GM21717 (cell line): Measurements from ENCODE around the gene ANKRD6.
"Not testable (repeated sequence)": the region's sequence is repeated elsewhere in the genome, so short reads cannot be mapped to it uniquely, and the experiment has no call there.

Experiments used
- ATAC-seq: cut with Tn5 transposase; IDR thresholded peaks from one replicate; pipeline ENCODE4 v1.9.1; 2021; ENCODE audit warnings: mild to moderate bottlenecking, moderate library complexity; ENCODE audit not compliant: unreplicated experiment

The ANKRD6 gene

GRCh38 chr6:89641581-89641980, 208.6 kb downstream of the ANKRD6 start:
- not testable (repeated sequence) for ATAC-seq

DNA sequence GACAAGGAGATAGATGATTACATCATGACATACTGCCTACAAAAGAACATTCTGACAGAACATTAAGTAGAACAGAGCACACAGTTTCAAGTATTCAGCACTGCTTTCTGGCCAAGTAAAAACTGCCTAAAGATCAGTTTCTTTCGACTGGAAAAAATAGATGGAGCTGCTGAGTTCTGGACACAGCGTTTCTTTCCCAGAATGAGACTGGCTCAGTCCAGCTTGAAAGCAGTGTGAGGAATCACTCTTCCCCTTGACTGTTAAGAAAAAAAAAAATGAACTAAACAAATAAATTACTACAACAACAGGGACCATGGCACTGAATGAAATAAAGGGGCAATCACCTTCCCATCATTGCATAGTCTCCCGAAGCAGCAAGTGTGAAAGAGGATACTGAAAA, 210.0 kb downstream of the ANKRD6 start:
- ATAC-seq: no peak

DNA sequence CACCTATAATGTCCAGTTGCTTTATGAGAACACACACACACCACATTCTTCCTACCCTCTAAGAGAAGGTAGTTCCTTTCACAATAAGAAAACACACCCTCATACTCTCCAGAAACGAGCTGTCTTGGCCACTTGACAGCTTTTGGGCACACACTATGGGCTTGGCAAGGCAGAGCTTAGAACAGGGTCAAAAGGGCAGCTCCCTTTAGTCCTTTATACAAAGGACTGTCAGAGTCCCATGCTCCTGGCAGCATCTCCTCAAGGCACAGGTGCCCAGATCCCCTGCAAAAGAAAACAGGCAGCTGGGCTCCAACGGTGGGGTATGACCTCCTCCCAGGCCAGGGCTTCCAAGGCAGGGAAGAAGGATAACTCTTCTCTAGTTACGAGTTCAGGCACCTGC, 210.5 kb downstream of the ANKRD6 start:
- no peak for ATAC-seq

- no peak for ATAC-seq
These were observed 211.9 kb downstream of the ANKRD6 start for GRCh38 chr6:89644864-89645263.

DNA sequence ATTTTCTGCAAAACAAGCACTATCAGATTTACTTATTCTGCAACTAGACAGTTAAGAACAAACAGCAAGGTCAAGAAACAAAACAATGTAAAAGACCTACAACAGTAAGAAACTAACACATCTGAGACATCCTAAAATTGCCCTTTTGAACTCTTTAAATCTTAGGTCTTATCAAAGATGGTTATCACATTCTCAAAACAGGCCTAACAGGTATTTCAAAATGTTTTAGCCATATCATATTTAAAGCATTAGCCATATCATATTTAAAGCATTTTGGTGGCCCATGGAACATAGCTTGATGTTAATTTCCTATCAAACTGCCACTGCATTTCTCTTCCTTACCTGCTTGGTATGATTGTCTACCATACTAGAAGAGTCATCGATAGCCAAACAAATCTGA, 216.7 kb downstream of the ANKRD6 start:
- no peak for ATAC-seq

DNA sequence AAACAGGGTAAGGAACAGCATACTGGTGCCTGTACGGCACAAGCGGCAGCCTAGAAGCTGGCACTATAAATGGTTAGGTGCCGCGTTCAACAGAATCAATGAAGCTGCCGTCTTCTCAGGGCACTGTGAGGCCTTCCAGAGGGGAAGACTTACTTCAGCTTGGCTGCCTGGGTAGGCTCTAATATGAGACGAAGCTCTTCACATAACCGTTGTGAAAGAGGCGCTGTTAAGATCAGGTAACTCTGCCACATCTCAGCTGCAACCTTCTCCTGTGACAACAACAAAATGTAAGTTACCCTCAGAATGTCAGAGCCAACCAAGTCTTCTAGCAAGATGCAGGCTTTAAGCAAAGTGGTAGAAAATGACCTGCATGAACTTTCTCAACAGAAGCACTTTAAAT, 217.6 kb downstream of the ANKRD6 start:
- no peak for ATAC-seq

- ATAC-seq: no peak
These were observed 222.2 kb downstream of the ANKRD6 start for GRCh38 chr6:89655122-89655521.

DNA sequence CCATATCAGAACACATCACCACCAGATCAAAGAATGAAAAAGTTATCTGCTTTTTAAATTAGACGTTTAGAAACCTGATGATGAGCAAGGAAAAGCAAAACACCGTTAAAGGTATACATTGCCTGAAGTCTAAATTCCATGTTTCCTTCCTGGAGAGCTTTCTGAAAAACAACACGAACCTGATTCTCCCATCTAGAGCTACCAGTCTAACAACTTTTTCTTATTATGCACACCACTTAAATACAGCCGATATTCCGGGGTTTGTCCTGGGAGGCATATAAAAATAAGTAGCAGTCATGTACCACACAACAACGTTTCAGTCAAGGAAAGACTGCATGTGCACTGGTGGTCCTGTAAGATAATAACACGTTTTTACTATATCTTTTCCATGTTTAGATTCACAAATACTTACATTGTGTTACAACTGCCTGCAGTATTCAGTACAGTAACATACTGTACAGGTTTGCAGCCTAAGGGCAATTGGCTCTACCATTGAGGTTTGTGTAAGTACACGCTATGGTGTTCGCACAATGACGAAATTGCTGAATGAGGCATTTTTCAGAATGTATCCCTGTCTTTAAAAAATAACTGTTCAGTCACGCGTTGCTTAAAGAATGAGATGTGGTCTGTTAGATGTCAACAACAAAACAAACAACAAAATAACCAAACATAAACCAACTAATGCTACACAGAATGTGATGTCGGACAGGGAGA, 224.7 kb downstream of the ANKRD6 start:
- no peak for ATAC-seq

DNA sequence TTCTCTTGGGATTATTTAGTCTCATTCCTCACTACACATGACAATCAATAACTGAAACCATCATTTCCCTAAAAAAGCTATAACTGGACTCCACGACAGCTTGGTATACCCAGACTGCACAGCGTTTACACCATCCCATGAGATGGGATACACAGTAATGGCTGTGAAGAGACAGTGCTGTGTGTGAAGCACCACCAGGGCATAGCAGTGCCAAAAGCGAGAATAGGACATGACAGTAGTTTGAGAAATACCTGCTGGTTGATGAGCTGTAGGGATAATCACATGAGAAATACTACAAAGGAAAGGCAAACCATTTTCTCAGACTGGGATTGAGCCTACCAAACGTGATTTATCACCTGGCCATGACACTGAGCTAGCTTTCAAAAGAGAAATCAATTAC, 228.0 kb downstream of the ANKRD6 start:
- ATAC-seq: no peak

- ATAC-seq: no peak
These were observed 228.6 kb downstream of the ANKRD6 start for GRCh38 chr6:89661559-89661958.

DNA sequence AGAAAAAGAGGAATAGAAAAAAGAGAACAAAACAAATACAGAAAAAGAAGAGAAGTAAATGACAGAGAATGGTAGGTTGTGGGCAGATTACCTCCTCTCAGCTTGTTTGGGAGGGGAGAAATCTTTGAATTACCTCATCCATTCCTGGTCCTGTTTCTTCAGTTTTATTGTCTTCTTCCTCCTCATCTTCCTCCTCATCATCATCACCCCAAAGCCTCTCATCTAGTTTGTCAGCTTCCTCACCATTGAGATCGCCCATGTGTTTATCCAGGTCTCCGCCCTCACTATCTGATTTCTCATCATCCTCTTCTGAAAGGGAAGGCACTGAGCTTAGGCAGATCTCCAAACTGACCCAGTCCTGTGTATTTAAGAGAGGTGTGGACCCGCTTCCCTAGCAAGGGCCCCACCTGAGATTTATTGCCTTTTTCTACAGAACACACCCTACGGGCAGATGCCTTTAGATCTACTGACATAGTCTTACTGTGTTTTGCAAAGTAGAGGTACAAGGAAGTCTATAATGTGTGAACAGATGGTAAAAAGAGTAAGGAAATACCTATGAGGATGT, 229.8 kb downstream of the ANKRD6 start:
- ATAC-seq: no peak

DNA sequence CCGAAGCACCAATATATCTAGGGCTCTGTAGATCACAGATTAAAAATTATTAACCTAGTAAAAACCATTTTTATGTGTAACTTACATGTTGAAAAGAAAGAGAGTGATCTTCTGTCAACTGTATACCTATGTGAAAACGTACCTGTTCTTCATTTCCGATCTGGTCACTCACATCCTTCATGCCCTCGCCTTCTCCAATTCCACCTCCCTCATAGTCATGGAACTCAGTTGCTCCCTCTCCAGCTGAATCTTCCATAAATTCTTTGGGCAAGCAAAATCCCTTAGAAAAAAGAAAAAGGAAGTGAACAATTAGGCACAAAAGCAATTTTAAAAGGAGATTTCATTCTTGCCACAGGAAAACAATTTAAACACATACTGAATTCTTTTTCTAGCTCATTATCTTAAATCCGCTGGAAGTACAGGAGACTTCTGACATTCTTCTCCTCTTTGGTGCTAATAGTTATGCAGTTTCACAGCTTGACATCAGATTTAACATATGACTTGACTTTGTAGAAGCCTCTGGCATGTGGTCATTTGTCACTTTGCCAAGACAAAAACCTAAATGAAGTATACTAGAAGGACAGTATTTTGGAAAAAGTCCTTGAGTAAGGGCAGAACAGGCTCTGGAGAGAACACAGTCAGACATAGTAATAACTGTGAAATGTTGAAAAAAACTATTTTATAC, 235.1 kb downstream of the ANKRD6 start:
- no peak for ATAC-seq

- no peak for ATAC-seq
These were observed 236.1 kb downstream of the ANKRD6 start for GRCh38 chr6:89669002-89669401.

DNA sequence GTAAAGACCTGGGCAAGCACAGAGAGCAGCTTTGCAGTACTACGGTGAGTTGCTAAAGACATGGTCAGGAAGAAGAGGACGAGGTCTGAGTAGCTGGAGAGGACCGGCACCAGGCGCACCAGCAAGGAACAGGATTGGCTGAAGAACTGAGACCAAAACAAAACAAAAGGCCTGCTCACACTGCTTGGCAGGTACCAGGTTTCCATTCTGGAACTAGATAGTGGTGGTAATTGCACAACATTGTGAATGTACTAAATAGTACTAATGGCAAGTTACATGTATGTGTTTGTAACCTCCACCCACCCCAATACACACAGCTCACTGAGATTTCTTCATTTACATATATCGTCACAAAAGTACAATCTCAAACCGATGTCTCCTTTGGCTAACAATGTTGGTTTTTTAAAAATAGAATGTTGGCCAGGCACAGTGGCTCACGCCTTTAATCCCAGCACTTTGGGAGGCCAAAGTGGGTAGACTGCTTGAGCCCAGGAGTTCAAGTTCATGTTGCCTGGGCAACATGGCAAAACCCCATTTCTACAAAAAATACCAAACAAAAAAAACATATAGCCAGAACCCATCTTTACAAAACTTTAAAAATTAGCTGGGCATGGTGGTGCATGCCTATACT, 238.1 kb downstream of the ANKRD6 start:
- no peak for ATAC-seq

DNA sequence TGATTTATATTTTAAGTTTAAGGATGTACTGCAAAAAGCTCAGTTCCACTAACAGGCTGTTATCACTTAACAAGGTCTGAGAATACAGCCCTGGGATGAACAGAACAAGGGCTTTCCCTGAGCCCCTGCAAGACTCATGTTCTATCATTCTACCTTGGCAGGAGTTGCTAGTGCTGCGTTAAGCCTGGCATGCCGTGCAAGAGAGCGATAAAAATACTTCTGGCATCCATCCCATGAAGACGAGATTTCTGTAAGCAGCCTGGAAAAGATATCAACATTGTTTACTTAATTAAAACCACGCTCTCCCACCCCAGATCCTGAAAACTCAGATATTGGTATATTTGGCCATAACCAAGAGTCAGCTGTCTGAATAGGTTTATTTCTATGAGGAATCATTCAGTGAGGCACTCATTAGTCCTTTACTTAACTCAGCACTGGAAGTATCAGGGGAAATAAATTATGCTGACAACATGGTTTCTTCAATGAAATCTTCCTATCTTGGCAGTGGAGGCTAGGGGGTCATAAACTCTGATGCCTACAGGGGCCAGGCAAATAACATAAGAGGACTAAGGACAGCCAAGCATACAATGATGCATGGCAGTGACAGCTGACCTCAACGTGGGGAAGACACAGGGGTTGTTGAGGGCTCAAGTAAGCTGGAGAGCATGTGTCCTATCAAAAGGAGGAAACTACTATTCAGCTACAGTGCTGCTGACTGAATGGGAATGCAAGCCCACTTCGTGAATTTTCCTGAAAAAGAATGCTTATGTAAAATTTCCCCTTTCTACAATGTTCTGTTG, 243.2 kb downstream of the ANKRD6 start:
- no peak for ATAC-seq

DNA sequence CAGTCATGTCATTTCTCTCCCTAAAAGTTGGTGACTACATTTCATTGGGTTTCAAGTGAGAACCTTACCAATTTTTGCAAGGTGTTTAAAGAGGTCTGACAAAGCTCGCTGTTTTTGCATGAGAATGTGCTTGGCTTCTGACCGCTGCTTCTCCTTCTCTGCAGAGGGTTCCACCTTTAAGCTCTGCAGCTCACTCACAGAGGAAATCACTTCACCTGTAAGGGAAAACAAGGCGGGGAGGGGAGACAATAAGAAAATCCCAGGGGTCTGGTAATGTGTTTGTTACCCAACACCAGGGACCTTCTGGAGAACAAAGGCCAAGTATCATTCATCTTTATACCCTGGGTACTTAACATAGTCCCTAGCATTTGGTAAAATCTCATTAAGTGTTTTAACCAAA, 245.6 kb downstream of the ANKRD6 start:
- ATAC-seq: no peak

GRCh38 chr6:89679215-89680120, 246.5 kb downstream of the ANKRD6 start:
- no peak for ATAC-seq

- no peak for ATAC-seq
These were observed 247.2 kb downstream of the ANKRD6 start for GRCh38 chr6:89680150-89680549.

- no peak for ATAC-seq
These were observed 247.6 kb downstream of the ANKRD6 start for GRCh38 chr6:89680551-89680950.

DNA sequence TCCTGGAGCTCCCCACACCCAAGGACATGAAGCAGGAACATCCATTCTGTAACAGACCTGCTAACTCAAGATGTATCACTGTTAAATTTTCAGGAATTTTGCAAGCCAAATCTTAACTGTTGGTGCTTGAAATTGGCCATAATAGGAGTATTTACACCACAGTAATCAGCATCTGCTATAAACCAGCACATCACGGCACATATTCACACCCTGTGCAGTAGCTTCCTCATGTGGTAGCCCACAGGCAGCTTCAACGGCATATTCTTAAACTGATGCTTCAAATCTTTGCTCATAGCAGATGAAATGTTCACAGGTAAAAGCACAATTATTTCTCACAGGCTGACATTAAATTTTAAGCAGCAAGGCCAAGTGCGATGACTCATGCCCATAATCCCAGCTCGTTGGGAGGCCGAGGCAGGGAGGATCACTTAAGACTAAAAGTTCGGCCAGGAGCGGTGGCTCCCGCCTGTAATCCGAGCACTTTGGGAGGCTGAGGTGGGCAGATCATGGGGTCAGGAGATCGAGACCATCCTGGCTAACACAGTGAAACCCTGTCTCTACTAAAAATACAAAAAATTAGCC, 249.1 kb downstream of the ANKRD6 start:
- ATAC-seq: no peak
